NB4 (cell line): ENCODE data around the gene ZNF791.

Experiments used
- MYC ChIP-seq: IDR thresholded peaks from 2 replicates; pipeline ENCODE4 v1.6.1; 2011; ENCODE audit warnings: low read depth, low read length
- POLR2A ChIP-seq: IDR thresholded peaks from 2 replicates; pipeline ENCODE4 v1.6.1; 2011; ENCODE audit warnings: mild to moderate bottlenecking; ENCODE audit not compliant: insufficient read length; ENCODE audit errors: extremely low read depth
- TF ChIP-seq, protein P1 (sequence below): IDR thresholded peaks from one replicate; pipeline ENCODE4 v1.5.1; 2012; ENCODE audit warnings: low read depth, low read length

DNA sequence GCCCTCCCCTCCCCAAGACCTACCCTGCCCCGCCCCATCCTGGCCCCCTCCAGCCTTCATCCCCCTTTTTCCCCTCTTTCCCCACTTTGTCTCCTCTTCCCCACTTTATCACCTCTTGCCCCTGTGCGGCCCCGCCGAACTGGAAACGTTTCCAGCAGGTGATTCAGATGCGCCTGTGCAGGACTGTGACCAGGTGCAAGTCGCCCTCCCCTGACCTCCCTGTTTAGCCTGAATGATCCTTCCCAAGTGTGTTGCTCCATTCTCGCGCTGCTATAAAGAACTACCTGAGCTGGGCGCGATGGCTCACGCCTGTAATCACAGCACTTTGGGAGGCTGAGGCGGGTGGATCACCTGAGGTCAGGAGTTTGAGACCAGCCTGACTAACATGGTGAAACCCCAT lies 25.9 kb downstream of the ZNF791 start:
- TF ChIP-seq, protein P1, sequence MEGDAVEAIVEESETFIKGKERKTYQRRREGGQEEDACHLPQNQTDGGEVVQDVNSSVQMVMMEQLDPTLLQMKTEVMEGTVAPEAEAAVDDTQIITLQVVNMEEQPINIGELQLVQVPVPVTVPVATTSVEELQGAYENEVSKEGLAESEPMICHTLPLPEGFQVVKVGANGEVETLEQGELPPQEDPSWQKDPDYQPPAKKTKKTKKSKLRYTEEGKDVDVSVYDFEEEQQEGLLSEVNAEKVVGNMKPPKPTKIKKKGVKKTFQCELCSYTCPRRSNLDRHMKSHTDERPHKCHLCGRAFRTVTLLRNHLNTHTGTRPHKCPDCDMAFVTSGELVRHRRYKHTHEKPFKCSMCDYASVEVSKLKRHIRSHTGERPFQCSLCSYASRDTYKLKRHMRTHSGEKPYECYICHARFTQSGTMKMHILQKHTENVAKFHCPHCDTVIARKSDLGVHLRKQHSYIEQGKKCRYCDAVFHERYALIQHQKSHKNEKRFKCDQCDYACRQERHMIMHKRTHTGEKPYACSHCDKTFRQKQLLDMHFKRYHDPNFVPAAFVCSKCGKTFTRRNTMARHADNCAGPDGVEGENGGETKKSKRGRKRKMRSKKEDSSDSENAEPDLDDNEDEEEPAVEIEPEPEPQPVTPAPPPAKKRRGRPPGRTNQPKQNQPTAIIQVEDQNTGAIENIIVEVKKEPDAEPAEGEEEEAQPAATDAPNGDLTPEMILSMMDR: no peak
- TF ChIP-seq POLR2A: no peak
- no peak for TF ChIP-seq MYC
